Occipital lobe (tissue), 2 donors: ENCODE data around the gene ATG9B. TPM values are rescaled to one million over a fixed set of nuclear protein-coding genes. Genes with fewer than 3 reads are reported as not detected.

Source experiments
- DNase-seq: peaks from one replicate; lab custom pipeline; 2025; lab: John Stamatoyannopoulos, UW
- total RNA-seq: library from RNA; depleted of rRNA; stranded (reverse); fragments of >200 nt; gene quantifications from one replicate; pipeline ENCODE4 v1.2.3, GENCODE V29; 2014

The ATG9B gene, protein sequence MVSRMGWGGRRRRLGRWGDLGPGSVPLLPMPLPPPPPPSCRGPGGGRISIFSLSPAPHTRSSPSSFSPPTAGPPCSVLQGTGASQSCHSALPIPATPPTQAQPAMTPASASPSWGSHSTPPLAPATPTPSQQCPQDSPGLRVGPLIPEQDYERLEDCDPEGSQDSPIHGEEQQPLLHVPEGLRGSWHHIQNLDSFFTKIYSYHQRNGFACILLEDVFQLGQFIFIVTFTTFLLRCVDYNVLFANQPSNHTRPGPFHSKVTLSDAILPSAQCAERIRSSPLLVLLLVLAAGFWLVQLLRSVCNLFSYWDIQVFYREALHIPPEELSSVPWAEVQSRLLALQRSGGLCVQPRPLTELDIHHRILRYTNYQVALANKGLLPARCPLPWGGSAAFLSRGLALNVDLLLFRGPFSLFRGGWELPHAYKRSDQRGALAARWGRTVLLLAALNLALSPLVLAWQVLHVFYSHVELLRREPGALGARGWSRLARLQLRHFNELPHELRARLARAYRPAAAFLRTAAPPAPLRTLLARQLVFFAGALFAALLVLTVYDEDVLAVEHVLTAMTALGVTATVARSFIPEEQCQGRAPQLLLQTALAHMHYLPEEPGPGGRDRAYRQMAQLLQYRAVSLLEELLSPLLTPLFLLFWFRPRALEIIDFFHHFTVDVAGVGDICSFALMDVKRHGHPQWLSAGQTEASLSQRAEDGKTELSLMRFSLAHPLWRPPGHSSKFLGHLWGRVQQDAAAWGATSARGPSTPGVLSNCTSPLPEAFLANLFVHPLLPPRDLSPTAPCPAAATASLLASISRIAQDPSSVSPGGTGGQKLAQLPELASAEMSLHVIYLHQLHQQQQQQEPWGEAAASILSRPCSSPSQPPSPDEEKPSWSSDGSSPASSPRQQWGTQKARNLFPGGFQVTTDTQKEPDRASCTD
- total RNA-seq: 1.9 TPM

DNA sequence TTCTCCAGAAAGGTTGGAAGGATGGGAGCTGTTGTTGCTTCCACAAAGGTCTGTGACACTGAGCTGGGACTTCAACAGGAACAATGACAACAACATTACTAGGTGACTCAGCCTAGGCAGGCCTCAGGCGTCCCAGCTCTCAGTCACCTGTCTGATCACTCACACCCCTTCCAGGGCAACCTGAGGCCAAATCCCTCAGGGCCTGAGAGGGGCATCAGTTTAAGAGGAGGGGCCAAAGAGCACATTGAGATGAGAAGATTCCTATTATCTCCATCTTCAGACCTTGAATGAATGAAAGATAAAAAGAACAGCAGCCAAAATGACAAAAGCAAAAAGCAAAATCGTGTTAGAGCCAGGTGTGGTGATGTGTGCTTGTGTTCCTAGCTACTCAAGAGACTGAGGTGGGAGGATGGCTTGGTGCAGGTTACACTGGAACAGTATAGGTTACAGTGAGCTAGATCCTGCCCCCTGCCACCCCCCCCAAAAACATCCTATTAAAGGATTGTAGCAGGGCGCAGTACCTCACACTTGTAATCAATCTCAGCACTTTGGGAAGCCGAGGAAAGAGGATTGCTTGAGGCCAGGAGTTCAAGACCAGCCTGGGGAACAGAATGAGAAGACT is at the start of gene ATG9B:
ATG9B (minus strand) TSS at position 60 of the 622 bp plus-strand sequence. CDS start 71 bp downstream, outside the sequence.
- DNase-seq: no peak

DNA sequence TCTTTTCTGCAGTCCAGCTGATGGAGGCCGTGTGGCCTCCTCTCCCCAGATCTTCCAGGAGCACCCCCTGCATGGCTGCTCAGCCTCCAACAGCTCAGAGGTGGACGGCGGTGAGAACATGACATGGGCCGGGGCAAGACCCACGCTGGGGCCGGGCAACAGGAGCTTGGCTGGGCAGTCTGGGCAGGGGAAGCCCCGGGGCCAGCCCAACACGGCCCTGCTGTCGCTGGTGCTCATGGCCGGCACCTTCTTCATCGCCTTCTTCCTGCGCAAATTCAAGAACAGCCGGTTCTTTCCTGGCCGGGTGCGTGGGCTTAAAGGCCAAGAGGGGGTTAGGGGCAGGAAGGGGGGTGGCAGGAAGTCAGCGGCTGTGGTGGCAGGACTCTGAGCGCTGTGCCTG is 49.7 kb upstream of the ATG9B start:
- DNase-seq: no peak

DNA sequence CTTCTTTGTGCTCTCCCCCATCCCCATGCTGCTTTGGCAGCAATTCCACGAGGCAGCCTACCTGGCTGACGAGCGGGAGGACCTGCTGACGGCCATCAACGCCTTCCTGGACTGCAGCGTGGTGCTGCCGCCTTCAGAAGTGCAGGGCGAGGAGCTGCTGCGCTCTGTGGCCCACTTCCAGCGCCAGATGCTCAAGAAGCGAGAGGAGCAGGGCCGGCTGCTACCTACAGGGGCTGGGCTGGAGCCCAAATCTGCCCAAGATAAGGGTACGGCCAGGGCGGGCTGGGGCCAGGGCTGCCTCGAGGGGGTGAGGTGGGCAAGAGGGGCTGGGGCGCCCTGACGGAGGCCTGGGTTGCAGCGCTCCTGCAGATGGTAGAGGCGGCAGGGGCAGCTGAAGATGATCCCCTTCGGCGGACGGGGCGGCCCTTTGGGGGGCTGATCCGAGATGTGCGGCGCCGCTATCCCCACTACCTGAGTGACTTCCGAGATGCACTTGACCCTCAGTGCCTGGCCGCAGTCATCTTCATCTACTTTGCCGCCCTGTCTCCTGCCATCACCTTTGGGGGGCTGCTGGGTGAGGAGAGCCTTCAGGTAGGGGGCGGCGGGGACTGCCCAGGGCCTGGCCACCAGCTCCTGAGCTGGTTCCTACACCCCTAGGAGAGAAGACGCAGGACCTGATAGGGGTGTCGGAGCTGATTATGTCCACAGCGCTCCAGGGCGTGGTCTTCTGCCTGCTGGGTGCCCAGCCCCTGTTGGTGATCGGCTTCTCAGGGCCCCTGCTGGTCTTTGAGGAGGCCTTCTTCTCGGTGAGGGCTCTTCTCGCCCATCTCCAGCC is 47.0 kb upstream of the ATG9B start:
- no peak for DNase-seq

DNA sequence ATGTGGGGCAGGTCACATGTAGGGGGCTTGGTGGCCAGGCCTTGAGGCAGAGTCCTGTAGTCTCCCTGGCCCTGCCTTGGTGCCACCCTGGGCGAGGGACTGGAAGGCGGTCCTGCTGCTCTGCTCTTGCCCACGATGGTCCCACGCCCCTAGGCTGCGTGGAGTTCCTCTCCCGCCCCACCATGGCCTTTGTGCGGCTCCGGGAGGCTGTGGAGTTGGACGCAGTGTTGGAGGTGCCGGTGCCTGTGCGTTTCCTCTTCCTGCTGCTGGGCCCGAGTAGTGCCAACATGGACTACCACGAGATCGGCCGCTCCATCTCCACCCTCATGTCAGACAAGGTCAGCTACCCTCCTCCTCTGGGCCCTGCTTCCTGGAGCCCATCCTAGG is 46.3 kb upstream of the ATG9B start:
- DNase-seq: no peak

DNA sequence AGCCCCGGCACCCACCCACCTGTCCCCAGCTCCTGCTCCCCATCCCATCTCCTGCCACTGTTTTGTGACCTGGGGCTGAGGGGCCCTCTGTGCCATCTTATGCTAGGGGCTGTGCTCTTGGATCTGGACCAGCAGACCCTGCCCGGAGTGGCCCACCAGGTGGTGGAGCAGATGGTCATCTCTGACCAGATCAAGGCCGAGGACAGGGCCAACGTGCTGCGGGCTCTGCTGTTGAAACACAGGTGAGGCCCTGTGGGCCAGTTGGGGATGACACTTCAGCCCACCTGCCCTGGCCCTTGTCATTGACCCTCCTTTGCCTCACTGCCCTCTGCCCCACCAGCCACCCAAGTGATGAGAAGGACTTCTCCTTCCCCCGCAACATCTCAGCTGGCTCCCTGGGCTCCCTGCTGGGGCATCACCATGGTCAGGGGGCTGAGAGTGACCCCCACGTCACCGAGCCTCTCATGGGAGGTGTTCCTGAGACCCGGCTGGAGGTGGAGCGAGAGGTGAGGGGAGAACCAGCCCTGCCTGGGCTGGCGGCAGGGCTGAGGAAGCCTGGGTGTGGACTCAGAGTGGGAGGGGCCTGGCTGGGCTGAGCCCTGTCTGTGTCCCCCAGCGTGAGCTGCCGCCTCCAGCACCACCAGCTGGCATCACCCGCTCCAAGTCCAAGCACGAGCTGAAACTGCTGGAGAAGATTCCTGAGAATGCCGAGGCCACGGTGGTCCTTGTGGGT is 45.7 kb upstream of the ATG9B start:
- DNase-seq: no peak

DNA sequence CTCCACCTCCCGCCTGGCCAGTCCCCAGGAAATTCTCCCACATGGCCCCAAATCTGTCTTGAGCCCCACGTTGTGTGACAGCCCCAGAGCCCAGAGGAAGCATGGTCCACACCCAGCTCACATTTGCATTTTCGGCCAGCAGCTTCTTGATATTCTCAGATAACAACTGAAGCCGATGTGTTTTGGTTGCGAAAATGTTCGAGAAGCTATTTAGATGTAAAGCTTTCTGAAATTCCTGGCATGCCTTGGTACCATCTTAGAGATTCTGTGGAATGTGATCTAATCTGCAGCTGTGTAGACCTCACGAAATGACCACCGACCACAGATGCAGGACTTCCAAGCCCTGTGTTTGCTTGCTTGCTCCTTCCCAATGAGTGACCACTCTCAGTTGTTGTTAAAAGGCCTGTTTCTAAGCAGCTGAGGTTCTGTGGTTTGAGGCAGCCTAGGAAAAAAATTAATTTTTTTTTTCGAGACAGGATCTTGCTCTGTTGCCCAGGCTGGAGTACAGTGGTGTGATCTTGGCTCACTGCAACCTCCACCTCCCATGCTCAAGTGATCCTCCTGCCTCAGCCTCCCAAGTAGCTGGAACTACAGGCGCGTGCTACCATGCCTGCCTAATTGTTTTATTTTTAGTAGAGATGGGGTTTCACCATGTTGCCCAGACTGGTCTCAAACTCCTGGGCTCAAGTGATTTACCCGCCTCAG is 43.9 kb upstream of the ATG9B start:
- DNase-seq: no peak

DNA sequence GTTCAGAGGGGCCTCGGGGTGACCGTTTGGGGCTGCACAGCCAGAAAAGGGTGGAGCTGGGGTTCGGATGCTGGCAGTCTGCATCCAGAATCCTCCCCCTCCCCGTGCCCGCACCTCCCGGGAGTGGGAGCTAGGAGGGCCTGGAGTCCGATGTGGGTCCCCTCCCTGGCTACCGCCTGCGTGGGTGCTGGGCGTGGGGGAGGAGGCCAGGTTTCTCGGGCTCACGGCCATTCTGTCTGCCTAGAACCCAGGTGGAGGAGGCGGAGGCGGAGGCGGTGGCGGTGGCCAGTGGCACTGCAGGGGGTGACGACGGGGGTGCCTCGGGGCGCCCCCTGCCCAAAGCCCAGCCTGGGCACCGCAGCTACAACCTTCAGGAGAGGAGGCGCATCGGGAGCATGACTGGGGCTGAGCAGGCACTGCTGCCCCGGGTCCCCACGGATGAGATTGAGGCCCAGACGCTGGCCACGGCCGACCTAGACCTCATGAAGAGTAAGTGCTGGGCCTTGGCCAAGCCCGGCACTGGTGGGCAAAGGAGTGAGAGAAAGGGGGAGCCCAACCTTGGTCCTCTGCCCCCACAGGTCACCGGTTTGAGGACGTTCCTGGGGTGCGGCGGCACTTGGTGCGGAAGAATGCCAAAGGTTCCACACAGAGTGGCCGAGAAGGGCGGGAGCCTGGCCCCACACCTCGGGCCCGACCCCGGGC is 42.1 kb upstream of the ATG9B start:
- no peak for DNase-seq

DNA sequence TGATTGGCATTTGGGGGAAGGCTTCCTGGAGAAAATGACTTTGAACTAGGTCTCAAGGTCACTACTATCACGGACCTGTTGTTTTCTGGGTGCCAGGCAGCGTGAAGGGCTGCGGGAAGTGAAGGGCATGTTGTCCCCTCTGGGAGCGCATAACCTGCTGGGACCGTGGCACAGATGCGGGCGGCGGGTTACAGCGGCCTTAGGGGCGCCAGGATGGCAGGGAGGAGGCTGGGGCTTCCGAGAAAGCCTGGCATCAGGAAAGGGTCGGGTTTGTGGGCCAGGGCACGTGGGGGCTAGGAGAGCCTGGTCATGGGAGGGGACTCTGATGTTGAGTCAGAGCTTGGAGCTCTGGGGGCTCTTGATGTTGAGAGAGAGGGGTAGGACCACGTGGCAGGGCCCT is 41.2 kb upstream of the ATG9B start:
- DNase-seq: no peak

DNA sequence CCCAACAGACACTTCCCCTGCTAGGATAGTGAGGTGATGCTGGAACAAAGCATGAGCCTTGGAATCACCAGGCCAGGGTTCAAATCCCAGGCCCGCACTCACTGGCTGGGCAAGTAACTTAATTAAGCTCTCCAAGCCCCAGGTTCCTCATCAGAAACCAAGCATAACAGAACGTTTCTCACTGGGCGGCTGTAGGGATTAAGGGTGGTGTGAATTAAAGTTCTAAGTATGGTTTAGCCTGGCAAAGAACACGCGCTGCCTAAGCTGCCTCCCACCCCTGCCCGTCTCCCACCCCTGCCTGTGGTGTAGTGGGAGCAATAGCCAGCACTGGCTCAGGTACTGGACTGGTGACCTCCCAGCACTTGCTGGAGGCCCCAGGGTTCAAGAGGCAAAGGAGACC is 40.7 kb upstream of the ATG9B start:
- no peak for DNase-seq

DNA sequence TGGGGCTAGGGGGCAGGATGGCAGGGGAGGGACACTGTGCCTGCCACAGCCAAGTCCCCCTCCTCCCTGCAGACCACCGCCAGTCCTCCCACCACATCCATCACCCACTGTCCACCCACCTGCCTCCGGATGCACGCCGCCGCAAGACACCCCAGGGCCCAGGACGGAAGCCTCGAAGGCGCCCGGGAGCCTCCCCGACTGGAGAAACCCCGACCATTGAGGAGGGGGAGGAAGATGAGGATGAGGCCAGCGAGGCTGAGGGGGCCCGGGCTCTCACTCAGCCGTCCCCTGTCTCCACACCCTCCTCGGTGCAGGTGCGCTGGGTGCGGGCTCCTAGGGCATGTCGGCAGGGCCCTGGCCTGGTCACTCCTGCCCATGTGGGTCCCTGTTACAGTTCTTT is 40.2 kb upstream of the ATG9B start:
- DNase-seq: no peak

DNA sequence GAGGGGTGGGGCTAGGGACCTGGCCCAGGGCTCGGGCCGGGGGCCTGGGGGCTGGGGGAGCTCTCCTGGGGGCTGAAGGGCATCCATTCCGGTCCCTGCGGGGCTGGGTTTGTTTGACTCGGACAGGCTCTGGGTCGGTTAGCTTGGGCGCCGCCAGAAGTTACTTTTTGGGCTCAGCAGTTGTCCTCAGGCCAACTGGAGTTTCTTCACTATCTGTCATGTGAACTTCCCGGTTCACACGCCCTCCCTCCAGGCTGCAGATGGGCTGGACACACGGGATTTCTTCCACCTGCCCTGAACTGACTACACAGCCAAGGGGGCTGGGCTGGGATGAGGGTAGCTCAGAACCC is 38.9 kb upstream of the ATG9B start:
- DNase-seq: no peak

DNA sequence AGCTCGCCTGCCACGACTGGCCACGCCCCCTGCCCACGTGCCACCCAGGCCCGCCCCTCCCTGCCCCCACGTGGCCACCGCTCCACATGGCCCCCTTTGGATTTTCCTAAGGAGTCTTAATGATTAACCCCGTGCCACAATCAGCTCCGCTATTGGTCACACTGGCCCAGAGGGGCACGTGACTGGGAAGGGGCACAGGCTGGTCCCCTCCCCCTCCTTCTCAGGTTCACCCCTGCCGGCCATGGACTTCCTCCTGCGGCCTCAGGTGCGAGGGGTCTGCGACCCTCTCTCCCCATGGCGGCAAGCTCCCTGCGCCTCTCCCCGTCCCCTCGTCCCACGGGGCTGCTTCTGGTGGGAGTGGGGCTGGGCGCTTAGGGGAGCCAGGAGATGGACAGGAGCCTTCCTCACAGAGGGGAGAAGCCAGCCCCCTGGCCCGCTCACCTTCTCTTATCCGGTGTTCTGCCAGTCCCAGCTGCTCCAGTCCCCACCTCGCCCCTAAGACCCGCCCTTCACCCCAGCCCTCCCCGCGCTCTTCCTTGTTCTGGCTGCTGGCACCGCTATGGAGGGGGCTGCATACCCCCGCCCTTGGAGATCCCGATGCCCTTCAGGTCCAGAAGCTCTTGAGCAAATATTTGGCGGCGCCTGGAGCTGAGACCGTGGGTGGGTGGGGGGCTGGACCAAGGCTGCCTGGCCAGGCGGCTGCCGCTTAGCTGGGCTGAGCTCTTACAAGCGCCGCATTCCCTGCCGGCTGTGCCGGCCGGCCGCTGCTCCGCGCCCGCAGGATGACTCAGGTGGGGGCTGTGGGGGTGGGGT is 38.3 kb upstream of the ATG9B start:
- DNase-seq: no peak

DNA sequence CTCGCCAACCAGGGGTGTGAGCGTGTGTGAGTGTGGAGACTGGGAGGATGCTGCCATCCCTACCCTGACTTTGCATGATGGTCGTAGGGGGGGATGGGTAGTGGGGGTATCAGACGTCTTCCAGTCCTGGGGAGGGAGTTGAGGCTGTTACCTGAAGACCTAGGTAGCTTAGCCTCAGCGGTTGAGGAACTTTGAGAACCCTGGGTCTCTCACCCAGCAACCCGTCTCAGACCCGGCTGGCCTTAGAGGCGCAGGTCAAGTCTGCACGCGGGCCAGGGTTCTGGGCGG is 37.8 kb upstream of the ATG9B start:
- no peak for DNase-seq

DNA sequence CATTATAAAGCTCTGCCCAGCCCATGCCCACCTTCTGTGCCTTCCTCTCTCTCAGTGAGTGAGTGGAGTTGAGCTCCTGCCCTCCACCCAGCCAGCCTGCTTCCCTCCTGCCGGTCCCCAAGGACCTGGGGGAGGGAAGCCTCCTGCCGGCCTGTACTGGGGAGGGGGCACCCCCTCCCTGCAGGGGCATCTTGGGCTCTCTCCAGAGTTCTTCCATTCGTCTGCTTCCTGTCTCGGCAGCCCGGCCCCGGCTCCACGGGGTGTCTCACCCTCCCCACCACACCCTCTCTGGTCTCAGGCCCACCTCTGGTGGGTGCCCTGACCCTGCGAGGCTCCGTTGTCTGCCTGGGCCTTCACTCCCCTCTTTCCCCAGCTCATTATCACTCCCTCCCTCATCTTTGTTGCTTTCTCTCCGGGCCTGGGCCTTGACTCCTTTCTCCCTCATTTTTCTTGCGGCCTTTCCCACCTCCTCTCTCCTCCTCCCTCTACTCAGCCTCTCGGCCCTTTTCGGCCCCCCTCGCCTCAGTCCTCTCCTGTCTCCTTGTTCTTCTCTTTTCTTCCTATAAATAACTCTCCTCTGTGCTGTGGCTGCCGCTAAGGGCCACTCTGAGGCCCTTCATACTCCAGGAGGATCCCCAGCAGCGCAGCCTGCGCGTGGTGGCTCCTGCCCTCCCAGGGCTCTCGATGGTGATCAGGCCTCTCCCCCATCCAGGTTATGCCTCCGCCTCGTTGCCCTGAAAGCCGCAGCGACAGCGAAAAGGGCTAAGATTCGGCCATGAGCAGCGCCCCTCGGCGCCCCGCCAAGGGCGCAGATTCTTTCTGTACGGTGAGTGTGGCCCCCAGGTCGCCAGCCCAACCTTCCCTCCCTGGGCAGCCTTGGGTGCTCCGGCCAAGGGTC is 37.2 kb upstream of the ATG9B start:
- no peak for DNase-seq

DNA sequence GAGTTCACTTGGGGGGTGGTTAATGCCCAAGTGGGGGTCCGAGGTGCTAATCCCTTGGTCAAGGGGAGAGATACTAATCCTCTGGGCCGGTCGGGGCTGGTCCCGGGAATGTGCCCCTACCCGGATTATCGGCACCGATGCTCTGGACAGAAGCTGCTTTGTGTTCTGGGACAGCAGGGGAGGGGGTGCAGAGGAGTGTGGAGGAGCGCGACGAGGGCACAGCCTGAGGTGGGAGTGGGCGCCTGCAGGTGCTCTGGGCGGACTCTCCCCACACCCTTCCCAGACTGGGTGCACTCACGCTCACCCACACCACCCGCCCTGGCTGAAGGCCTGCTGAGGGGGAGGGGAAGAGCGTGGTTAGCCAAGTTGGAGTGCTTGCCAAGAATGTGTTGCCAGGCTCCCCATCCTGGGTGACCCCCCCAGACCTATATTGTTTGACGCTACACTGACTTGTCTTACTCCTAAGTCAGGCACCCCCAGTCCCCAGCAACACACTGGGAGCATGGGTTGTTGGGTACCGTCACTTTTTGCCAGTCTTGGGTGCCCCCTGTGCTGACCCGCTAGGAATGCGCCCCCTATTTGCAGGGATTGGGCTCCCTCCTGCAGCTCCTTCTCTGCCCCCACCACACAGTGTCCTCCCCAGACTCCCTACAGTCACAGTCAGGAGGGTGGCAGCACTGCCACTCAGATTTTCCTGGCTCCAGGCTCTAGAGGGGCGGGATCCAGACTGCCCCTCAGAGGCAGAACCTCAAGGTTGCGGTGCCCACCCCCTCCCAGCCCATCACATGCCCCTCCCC is 36.3 kb upstream of the ATG9B start:
- no peak for DNase-seq

DNA sequence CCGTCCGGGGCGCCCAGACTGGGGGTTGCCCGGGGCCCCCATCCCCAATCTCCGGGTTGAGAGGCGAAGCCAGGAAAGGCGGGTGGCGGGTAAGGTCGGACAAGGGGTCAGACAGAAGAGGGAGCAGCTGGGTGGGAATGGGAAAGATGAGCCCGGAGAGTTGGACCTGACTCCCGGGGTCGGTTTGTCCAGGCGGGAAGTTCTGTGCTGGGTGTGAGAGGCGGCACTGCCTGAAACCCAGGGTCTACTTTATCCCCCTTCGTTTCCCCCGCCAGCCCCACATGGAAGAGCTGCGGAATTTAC is 35.8 kb upstream of the ATG9B start:
- DNase-seq: no peak
